Measurements from ENCODE around the gene BRME1. TPM values are rescaled to one million over a fixed set of nuclear protein-coding genes. Genes with fewer than 3 reads are reported as not detected.

Gene BRME1
- total and polyA plus RNA-seq, 2 of the 13 experiments (the other 11 are each of a cell fraction or from before 2014, with no cell fraction given), result 0.74 to 1.5 TPM

DNA sequence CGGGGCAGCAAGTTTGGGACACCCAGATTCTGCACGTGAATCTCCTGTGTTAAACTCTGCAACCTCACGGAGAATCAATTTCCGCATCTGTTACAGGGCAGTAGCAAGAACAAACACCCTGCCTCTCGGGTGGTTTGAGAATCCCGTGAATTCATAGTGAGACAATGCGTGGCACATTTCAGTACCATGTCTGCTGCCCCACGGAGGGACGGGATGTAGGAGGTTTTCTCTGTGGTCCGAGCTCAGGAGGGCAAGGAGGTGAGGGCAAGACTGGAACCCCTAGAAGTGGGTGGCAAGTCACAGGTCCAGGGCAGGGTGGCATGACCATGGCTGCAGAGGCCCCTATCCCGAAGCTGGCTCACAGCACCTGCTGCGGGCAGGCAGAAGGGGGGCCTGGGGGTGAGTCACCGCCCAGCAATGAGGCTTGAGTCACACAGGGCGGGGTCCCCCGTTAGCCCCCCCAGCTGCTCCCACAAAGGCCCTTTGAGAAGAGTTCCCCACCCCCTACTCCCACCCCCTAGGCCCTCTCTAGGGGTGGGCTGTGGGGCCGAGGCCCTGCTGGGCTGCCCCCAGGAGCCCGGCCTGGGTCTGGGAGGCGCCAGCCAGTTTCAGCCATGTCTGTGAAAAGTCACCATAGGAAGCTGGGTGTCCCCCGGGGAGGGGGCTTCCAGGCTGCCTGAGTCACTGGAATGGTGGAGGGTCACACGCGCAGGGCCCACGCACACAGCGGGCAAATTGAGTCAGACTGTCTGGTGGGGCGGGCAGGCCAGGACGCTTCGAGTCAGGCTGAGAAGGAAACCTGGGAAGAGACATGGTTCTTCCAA lies 54.8 kb downstream of the BRME1 start (continued):
- TF ChIP-seq ZNF350 (CRISPR knock-in tag; IDR thresholded peaks at IDR 0.05; ENCODE audit: borderline replicate concordance, low read depth), result peak; percentile 38; the same call in 1 of the 2 replicates
- no peak for TF ChIP-seq ZNF207 (IDR thresholded peaks at IDR 0.05; ENCODE audit: borderline replicate concordance)
- TF ChIP-seq, protein P1, sequence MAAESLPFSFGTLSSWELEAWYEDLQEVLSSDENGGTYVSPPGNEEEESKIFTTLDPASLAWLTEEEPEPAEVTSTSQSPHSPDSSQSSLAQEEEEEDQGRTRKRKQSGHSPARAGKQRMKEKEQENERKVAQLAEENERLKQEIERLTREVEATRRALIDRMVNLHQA (CRISPR knock-in tag; IDR thresholded peaks at IDR 0.05), result no peak
- TF ChIP-seq ZNF253 (CRISPR knock-in tag; IDR thresholded peaks at IDR 0.05; ENCODE audit: borderline replicate concordance), result no peak
- no peak for TF ChIP-seq ZNF563 (CRISPR knock-in tag; IDR thresholded peaks at IDR 0.05)
- TF ChIP-seq FOXK1 (CRISPR knock-in tag; IDR thresholded peaks at IDR 0.05; ENCODE audit: borderline replicate concordance, low read depth), result no peak
- no peak for TF ChIP-seq ZNF234 (CRISPR knock-in tag; conservative IDR thresholded peaks at IDR 0.05)
- TF ChIP-seq, protein P2, sequence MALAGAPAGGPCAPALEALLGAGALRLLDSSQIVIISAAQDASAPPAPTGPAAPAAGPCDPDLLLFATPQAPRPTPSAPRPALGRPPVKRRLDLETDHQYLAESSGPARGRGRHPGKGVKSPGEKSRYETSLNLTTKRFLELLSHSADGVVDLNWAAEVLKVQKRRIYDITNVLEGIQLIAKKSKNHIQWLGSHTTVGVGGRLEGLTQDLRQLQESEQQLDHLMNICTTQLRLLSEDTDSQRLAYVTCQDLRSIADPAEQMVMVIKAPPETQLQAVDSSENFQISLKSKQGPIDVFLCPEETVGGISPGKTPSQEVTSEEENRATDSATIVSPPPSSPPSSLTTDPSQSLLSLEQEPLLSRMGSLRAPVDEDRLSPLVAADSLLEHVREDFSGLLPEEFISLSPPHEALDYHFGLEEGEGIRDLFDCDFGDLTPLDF (CRISPR knock-in tag; IDR thresholded peaks at IDR 0.05), result no peak
- TF ChIP-seq EP300 (IDR thresholded peaks at IDR 0.05; ENCODE audit: low read depth in 2 of 2, low read length in 2 of 2), result peak; percentile 63 to 74; a peak in 2 of 4 replicates
- TF ChIP-seq EP300 (CRISPR knock-in tag; IDR thresholded peaks at IDR 0.05; ENCODE audit: borderline replicate concordance), result peak; percentile 61; the same call in 1 of the 2 replicates
- peak; percentile 48; the same call in 1 of the 2 replicates for TF ChIP-seq KLF12 (CRISPR knock-in tag; IDR thresholded peaks at IDR 0.05; ENCODE audit: borderline replicate concordance)
- TF ChIP-seq ARNT2 (CRISPR knock-in tag; IDR thresholded peaks at IDR 0.05; ENCODE audit: low read depth), result no peak
- no peak for TF ChIP-seq ZNF598 (CRISPR knock-in tag; IDR thresholded peaks at IDR 0.05; ENCODE audit: borderline replicate concordance)
- TF ChIP-seq KLF11 (CRISPR knock-in tag; IDR thresholded peaks at IDR 0.05), result no peak
- peak; percentile 43 for TF ChIP-seq XRCC5 (optimal IDR thresholded peaks at IDR 0.05; ENCODE audit: low read length)
- TF ChIP-seq ZFP37 (CRISPR knock-in tag; IDR thresholded peaks at IDR 0.05; ENCODE audit: borderline replicate concordance), result no peak
- TF ChIP-seq CEBPG (CRISPR knock-in tag; IDR thresholded peaks at IDR 0.05), result no peak; the same call in 1 of the 2 replicates
- no peak for TF ChIP-seq ZNF382 (CRISPR knock-in tag; IDR thresholded peaks at IDR 0.05; ENCODE audit: borderline replicate concordance)
- no peak for TF ChIP-seq ZNF451 (CRISPR knock-in tag; IDR thresholded peaks at IDR 0.05)
- TF ChIP-seq, protein P3, sequence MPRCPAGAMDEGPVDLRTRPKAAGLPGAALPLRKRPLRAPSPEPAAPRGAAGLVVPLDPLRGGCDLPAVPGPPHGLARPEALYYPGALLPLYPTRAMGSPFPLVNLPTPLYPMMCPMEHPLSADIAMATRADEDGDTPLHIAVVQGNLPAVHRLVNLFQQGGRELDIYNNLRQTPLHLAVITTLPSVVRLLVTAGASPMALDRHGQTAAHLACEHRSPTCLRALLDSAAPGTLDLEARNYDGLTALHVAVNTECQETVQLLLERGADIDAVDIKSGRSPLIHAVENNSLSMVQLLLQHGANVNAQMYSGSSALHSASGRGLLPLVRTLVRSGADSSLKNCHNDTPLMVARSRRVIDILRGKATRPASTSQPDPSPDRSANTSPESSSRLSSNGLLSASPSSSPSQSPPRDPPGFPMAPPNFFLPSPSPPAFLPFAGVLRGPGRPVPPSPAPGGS (CRISPR knock-in tag; IDR thresholded peaks at IDR 0.05), result no peak
- no peak for TF ChIP-seq ZNF619 (CRISPR knock-in tag; IDR thresholded peaks at IDR 0.05)
- TF ChIP-seq ONECUT2 (CRISPR knock-in tag; IDR thresholded peaks at IDR 0.05), result no peak
- no peak for TF ChIP-seq ZNF354B (CRISPR knock-in tag; IDR thresholded peaks at IDR 0.05)
- no peak for TF ChIP-seq ZNF83 (CRISPR knock-in tag; IDR thresholded peaks at IDR 0.05; ENCODE audit: borderline replicate concordance)
- TF ChIP-seq, protein P4, sequence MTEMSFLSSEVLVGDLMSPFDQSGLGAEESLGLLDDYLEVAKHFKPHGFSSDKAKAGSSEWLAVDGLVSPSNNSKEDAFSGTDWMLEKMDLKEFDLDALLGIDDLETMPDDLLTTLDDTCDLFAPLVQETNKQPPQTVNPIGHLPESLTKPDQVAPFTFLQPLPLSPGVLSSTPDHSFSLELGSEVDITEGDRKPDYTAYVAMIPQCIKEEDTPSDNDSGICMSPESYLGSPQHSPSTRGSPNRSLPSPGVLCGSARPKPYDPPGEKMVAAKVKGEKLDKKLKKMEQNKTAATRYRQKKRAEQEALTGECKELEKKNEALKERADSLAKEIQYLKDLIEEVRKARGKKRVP (CRISPR knock-in tag; IDR thresholded peaks at IDR 0.05), result peak in 1 of 2 experiments; percentile 45; a peak in 1 of 4 replicates
- no peak for TF ChIP-seq ZNF567 (CRISPR knock-in tag; IDR thresholded peaks at IDR 0.05; ENCODE audit: borderline replicate concordance)
